ENCODE results near the gene PIGBOS1.
"Not testable (repeated sequence)": the region's sequence is repeated elsewhere in the genome, so short reads cannot be mapped to it uniquely, and the experiment has no call there.

The PIGBOS1 gene

GRCh38 chr15:55281517-55282228 is 37.2 kb downstream of the PIGBOS1 start:
- TF ChIP-seq EZH2 (IDR thresholded peaks at IDR 0.05; ENCODE audit: borderline replicate concordance, low read length): no peak
- no peak for TF ChIP-seq CTCF (IDR thresholded peaks at IDR 0.05; ENCODE audit: low read length)
- Histone ChIP-seq H3K4me3 (ENCODE audit: low read depth, low read length, poor library complexity, severe bottlenecking) (no peak overlapping the region), H3K36me3 (ENCODE audit: insufficient read depth, low read length) (no peaks in the 10 kb centered on the region), H3K9me2 (ENCODE audit: low read depth, low read length) (no peaks in the 10 kb centered on the region), H3K27ac (ENCODE audit: low read depth, low read length, poor library complexity, severe bottlenecking) (no peak overlapping the region), H2AFZ (ENCODE audit: low read length) (no peak overlapping the region), H3K27me3 (ENCODE audit: insufficient read depth, low read length) (no peaks in the 10 kb centered on the region), H3F3A (ENCODE audit: insufficient read depth, low read length) (no peaks in the 10 kb centered on the region), H3K79me2 (ENCODE audit: insufficient read depth, low read length) (peaks cover 6% of the 10 kb centered on the region; the same call in 1 of the 2 replicates), H3K9me3 (ENCODE audit: low read length) (no peaks in the 10 kb centered on the region), H3K4me1 (ENCODE audit: insufficient read depth, low read length, severe bottlenecking) (peaks cover 39% of the 10 kb centered on the region), H3K9ac (ENCODE audit: low read length) (no peak overlapping the region), H4K20me1 (ENCODE audit: insufficient read depth, low read length) (no peaks in the 10 kb centered on the region), H3K4me2 (ENCODE audit: low read length) (no peak overlapping the region)

GRCh38 chr15:55280589-55280988 is 38.3 kb downstream of the PIGBOS1 start:
- peaks cover 10% of the 10 kb centered on the region; the same call in 1 of the 2 replicates for H3K79me2 ChIP-seq (ENCODE audit: insufficient read depth, low read length)
- H3K9me3 ChIP-seq (ENCODE audit: low read length); H3K27me3 ChIP-seq (ENCODE audit: insufficient read depth, low read length); H3K9me2 ChIP-seq (ENCODE audit: low read depth, low read length); H3K9ac ChIP-seq (ENCODE audit: low read length); H3K27ac ChIP-seq (ENCODE audit: low read depth, low read length, poor library complexity, severe bottlenecking); H3K4me3 ChIP-seq (ENCODE audit: low read depth, low read length, poor library complexity, severe bottlenecking); H3K36me3 ChIP-seq (ENCODE audit: insufficient read depth, low read length); H4K20me1 ChIP-seq (ENCODE audit: insufficient read depth, low read length); H3K4me2 ChIP-seq (ENCODE audit: low read length); H3F3A ChIP-seq (ENCODE audit: insufficient read depth, low read length); H2AFZ ChIP-seq (ENCODE audit: low read length): not testable (repeated sequence)
- H3K4me1 ChIP-seq (ENCODE audit: insufficient read depth, low read length, severe bottlenecking): peaks cover 39% of the 10 kb centered on the region

GRCh38 chr15:55279746-55280351 is 39.1 kb downstream of the PIGBOS1 start:
- no peak overlapping the region; the same call in 1 of the 2 replicates for H3K9ac ChIP-seq (ENCODE audit: low read length)
- no peaks in the 10 kb centered on the region for H3K9me3 ChIP-seq (ENCODE audit: low read length)
- H3K4me2 ChIP-seq (ENCODE audit: low read length): peak overlapping the region; percentile 12; the same call in 1 of the 2 replicates
- H3K9me2 ChIP-seq (ENCODE audit: low read depth, low read length): no peaks in the 10 kb centered on the region
- no peaks in the 10 kb centered on the region for H3F3A ChIP-seq (ENCODE audit: insufficient read depth, low read length)
- no peaks in the 10 kb centered on the region for H3K36me3 ChIP-seq (ENCODE audit: insufficient read depth, low read length)
- H3K79me2 ChIP-seq (ENCODE audit: insufficient read depth, low read length): peaks cover 14% of the 10 kb centered on the region; the same call in 1 of the 2 replicates
- no peaks in the 10 kb centered on the region for H3K27me3 ChIP-seq (ENCODE audit: insufficient read depth, low read length)
- no peak overlapping the region for H2AFZ ChIP-seq (ENCODE audit: low read length)
- peak overlapping the region; percentile 62 for H3K27ac ChIP-seq (ENCODE audit: low read depth, low read length, poor library complexity, severe bottlenecking)
- peaks cover 32% of the 10 kb centered on the region for H3K4me1 ChIP-seq (ENCODE audit: insufficient read depth, low read length, severe bottlenecking)
- TF ChIP-seq CTCF (IDR thresholded peaks at IDR 0.05; ENCODE audit: low read length) (no peak), EZH2 (IDR thresholded peaks at IDR 0.05; ENCODE audit: borderline replicate concordance, low read length) (no peak)
- H3K4me3 ChIP-seq (ENCODE audit: low read depth, low read length, poor library complexity, severe bottlenecking): no peak overlapping the region
- no peaks in the 10 kb centered on the region for H4K20me1 ChIP-seq (ENCODE audit: insufficient read depth, low read length)
